Nephron progenitor cell (in vitro differentiated cells): ENCODE results near the gene CLDN7.
"Not testable (repeated sequence)": the region's sequence is repeated elsewhere in the genome, so short reads cannot be mapped to it uniquely, and the experiment has no call there.

Experiments
- DNase-seq: peaks from one replicate; pipeline ENCODE4 v3.0.0; 2021
- H3K27ac Mint-ChIP-seq: 2 replicates; pipeline ENCODE4 v1.8.0; 2021; ENCODE audit warnings: mild to moderate bottlenecking, moderate library complexity, mixed read lengths
- H3K27me3 Mint-ChIP-seq: 2 replicates; pipeline ENCODE4 v1.8.0; 2021; ENCODE audit warnings: mild to moderate bottlenecking, low read depth, mixed read lengths; ENCODE audit not compliant: poor library complexity
- H3K36me3 Mint-ChIP-seq: 2 replicates; pipeline ENCODE4 v1.8.0; 2021; ENCODE audit warnings: low read depth, mixed read lengths
- H3K4me1 Mint-ChIP-seq: 2 replicates; pipeline ENCODE4 v1.8.0; 2021; ENCODE audit warnings: mixed read lengths
- H3K4me3 Mint-ChIP-seq: 2 replicates; pipeline ENCODE4 v1.8.0; 2021; ENCODE audit warnings: mild to moderate bottlenecking, moderate library complexity, mixed read lengths
- H3K9me3 Mint-ChIP-seq: 2 replicates; pipeline ENCODE4 v1.8.0; 2021; ENCODE audit warnings: mild to moderate bottlenecking, moderate library complexity, mixed read lengths
- TF ChIP-seq, protein P1 (sequence below): fragments of 200-600 bp; sonication (generic); IDR thresholded peaks from 2 replicates; pipeline ENCODE4 v1.5.0; 2021; ENCODE audit warnings: antibody characterized with exemption

The CLDN7 gene

GRCh38 chr17:7248796-7249195, 13.5 kb downstream of the CLDN7 start:
- Mint-ChIP-seq H3K4me1 (peaks cover 44% of the 10 kb centered on the region), H3K27ac (peak overlapping the region; percentile 90), H3K36me3 (peaks cover 33% of the 10 kb centered on the region), H3K9me3 (no peaks in the 10 kb centered on the region), H3K27me3 (no peaks in the 10 kb centered on the region), H3K4me3 (peak overlapping the region; percentile 98)
- TF ChIP-seq, protein P1, sequence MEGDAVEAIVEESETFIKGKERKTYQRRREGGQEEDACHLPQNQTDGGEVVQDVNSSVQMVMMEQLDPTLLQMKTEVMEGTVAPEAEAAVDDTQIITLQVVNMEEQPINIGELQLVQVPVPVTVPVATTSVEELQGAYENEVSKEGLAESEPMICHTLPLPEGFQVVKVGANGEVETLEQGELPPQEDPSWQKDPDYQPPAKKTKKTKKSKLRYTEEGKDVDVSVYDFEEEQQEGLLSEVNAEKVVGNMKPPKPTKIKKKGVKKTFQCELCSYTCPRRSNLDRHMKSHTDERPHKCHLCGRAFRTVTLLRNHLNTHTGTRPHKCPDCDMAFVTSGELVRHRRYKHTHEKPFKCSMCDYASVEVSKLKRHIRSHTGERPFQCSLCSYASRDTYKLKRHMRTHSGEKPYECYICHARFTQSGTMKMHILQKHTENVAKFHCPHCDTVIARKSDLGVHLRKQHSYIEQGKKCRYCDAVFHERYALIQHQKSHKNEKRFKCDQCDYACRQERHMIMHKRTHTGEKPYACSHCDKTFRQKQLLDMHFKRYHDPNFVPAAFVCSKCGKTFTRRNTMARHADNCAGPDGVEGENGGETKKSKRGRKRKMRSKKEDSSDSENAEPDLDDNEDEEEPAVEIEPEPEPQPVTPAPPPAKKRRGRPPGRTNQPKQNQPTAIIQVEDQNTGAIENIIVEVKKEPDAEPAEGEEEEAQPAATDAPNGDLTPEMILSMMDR, result no peak
- no peak for DNase-seq

GRCh38 chr17:7246779-7247178, 15.5 kb downstream of the CLDN7 start:
- no peak overlapping the region for H3K27ac Mint-ChIP-seq
- no peak overlapping the region for H3K4me3 Mint-ChIP-seq
- H3K27me3 Mint-ChIP-seq, result no peaks in the 10 kb centered on the region
- H3K36me3 Mint-ChIP-seq, result peaks cover 24% of the 10 kb centered on the region
- H3K9me3 Mint-ChIP-seq, result no peaks in the 10 kb centered on the region
- TF ChIP-seq, protein P1, result no peak
- no peak for DNase-seq
- H3K4me1 Mint-ChIP-seq, result peaks cover 40% of the 10 kb centered on the region

DNA sequence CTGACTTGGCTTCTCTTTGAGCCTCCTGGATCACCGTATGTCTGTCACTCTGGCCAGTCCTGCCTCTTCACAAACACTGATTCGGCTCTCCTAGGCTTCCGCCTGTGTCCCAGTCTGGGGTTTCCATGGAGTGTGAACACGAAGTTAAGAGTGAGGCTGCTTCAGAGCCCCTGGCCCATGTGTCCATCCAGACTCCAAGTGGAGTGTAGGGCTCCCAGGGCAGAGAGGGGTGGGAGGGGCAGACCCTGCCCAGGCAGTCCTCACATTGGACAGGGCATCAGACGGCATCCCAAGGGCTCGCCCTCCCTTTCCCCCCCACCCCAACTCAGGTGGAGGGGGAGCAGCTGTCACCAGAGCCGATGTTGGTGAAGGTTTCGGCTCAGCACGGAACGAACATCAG, 18.4 kb downstream of the CLDN7 start:
- H3K9me3 Mint-ChIP-seq, DNase-seq, H3K27me3 Mint-ChIP-seq: not testable (repeated sequence)
- Mint-ChIP-seq H3K36me3 (peaks cover 40% of the 10 kb centered on the region), H3K4me1 (peaks cover 39% of the 10 kb centered on the region), H3K27ac (peak overlapping the region; percentile 98), H3K4me3 (peak overlapping the region; percentile 98)

DNA sequence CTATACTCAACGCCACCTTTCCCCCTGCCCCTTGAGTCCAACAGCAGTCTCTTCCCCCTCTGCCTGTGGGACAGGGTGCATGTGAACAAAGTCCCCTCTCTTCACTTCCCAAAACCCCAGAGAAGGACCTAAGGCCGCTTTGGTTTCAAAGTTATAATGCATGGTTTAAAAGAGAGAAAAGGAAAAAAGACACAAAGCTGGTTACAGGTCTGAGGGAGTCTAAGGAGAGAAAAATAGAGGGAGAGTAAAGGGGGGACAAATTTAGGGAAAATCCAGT, 18.9 kb downstream of the CLDN7 start:
- no peaks in the 10 kb centered on the region for H3K27me3 Mint-ChIP-seq
- peak overlapping the region; percentile 98 for H3K4me3 Mint-ChIP-seq
- TF ChIP-seq, protein P1, result no peak
- peaks cover 35% of the 10 kb centered on the region for H3K4me1 Mint-ChIP-seq
- H3K27ac Mint-ChIP-seq, result peak overlapping the region; percentile 98
- DNase-seq, result no peak
- no peaks in the 10 kb centered on the region for H3K9me3 Mint-ChIP-seq
- H3K36me3 Mint-ChIP-seq, result peaks cover 40% of the 10 kb centered on the region

GRCh38 chr17:7242717-7243452, 19.4 kb downstream of the CLDN7 start:
- peaks cover 40% of the 10 kb centered on the region for H3K36me3 Mint-ChIP-seq
- peak; percentile 94 for DNase-seq
- no peaks in the 10 kb centered on the region for H3K9me3 Mint-ChIP-seq
- H3K4me1 Mint-ChIP-seq, result peaks cover 34% of the 10 kb centered on the region
- H3K4me3 Mint-ChIP-seq, result peak overlapping the region; percentile 98
- peak overlapping the region; percentile 100 for H3K27ac Mint-ChIP-seq
- no peaks in the 10 kb centered on the region for H3K27me3 Mint-ChIP-seq
- TF ChIP-seq, protein P1, result no peak

DNA sequence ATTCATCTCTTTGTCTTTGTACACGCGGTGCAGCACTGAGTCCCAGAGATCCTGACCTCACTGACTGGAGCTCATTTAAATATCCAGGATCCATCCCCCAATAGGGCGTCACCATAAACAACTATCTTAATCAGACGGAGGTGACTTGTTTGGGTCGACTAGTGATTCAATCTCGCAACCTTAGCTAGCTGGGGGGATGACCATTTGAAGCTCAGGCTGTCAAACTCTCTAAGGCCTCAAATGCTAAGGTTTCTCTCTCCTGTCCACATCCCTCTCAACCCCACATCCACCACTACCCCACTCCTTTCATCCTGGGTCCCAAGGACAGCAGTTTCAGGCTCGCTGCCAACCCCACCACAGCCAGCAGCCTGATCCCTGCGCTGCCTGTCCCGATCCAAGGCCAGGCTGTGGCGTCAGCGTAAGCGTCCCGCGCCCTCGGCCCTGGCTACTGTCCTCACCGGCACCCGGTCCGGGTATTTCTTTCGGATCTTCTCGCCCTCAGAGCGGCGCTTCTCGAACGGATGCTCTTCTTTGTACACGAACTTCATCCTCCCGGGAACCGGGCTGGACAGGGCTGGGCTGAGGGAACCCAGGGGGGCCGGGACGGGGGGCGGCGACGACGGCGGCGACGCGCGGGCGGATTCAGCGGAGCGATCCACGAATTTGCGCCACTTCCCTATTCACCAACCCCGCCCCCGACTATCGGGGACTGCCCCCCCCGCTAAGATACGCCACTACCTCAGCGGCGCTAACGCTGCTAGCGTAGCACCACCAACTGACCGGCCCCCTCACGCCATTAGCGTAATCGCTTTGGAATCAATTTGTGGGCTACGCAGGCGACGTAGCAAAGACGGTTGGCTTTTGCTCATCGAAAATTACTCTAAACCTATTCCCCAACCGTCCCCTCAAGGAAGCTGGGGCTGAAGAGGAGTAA, 20.2 kb downstream of the CLDN7 start, which contains the start of gene GABARAP:
Gene GABARAP (minus strand): TSS at position 667 of the 934 bp plus-strand sequence. CDS start 119 bp downstream, at position 548.
- Mint-ChIP-seq H3K9me3 (no peaks in the 10 kb centered on the region), H3K4me3 (peak within 1 kb of the TSS; percentile 98), H3K36me3 (peaks cover 41% of the 10 kb centered on the region), H3K27me3 (no peaks in the 10 kb centered on the region), H3K4me1 (peaks cover 39% of the 10 kb centered on the region), H3K27ac (peak within 1 kb of the TSS; percentile 100)
- TF ChIP-seq, protein P1, result no peak
- DNase-seq, result peak; percentile 96
